Endothelial cell of umbilical vein (primary cell): ENCODE results near the gene FAM3C.

Source experiments
- CTCF ChIP-seq, 2 donors: IDR thresholded peaks; 1 replicate in 1 of 2; 2 replicates in 1 of 2; pipeline ENCODE4 v1.5.1; 2011; ENCODE audit warnings: low read length in 2 of 2, mild to moderate bottlenecking in 2 of 2, moderate library complexity in 2 of 2, control low read depth in 1 of 2, inconsistent platforms in 1 of 2, low read depth in 1 of 2; ENCODE audit not compliant: insufficient read depth in 1 of 2; ENCODE audit errors: extremely low read depth in 1 of 2
- EZH2 ChIP-seq: IDR thresholded peaks from 2 replicates; pipeline ENCODE4 v1.6.1; 2012; ENCODE audit warnings: borderline replicate concordance, low read depth, mild to moderate bottlenecking, moderate library complexity, low read length, inconsistent platforms; ENCODE audit not compliant: severe bottlenecking
- JUN ChIP-seq: IDR thresholded peaks from 2 replicates; pipeline ENCODE4 v1.6.1; 2011; ENCODE audit warnings: borderline replicate concordance, low read depth; ENCODE audit not compliant: insufficient read length, insufficient read depth
- MYC ChIP-seq: IDR thresholded peaks from one replicate; pipeline ENCODE4 v1.6.1; 2011; ENCODE audit warnings: mild to moderate bottlenecking, low read depth, low read length
- POLR2A ChIP-seq: IDR thresholded peaks from 2 replicates; pipeline ENCODE4 v1.6.1; 2012; ENCODE audit warnings: low read depth, mild to moderate bottlenecking, control low read depth, low read length
- POLR2AphosphoS5 ChIP-seq: IDR thresholded peaks from 2 replicates; pipeline ENCODE4 v1.6.1; 2012; ENCODE audit warnings: low read depth, mild to moderate bottlenecking, control low read depth, low read length, moderate library complexity; ENCODE audit not compliant: insufficient read depth
- TF ChIP-seq, protein P1 (sequence below): IDR thresholded peaks from 2 replicates; pipeline ENCODE4 v1.6.1; 2011; ENCODE audit not compliant: insufficient read depth, insufficient read length

DNA sequence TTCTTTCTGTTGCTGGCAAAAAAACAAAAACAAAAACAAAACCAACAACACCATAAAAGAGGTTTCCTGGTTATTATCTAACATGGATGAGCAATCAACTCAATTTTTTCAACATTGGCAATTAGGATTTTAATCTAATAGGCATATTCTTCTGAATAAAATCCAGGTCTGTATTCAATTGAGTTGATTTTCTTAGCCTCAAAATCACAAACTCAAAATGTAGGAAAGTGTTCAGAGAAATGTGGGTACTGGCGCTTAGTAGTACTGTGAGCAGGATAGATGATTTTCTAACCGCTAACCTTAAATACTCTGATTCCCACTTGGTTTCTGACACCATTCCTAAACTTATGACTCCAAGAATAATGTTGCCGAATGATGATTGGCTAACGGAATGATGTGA, 61.7 kb downstream of the FAM3C start:
- TF ChIP-seq JUN (no peak), CTCF (IDR thresholded peaks at IDR 0.05; ENCODE audit: extremely low read depth in 1 of 2, insufficient read depth in 1 of 2, low read depth in 1 of 2, low read length in 2 of 2) (no peak), POLR2AphosphoS5 (no peak), POLR2A (no peak), EZH2 (no peak), MYC (no peak)
- TF ChIP-seq, protein P1, sequence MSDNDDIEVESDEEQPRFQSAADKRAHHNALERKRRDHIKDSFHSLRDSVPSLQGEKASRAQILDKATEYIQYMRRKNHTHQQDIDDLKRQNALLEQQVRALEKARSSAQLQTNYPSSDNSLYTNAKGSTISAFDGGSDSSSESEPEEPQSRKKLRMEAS: no peak
